ENCODE results near the gene AP3D1. TPM values are rescaled to one million over a fixed set of nuclear protein-coding genes. Genes with fewer than 3 reads are reported as not detected.

AP3D1 gene
- total RNA-seq, 1 donor from 2014 or later = 109 TPM

- Mint-ChIP-seq H3K27ac (peak overlapping the region; percentile 92), H3K4me1 (peaks cover 82% of the 10 kb centered on the region), H3K4me3 (peak overlapping the region; percentile 84), H3K27me3 (no peaks in the 10 kb centered on the region), H3K36me3 (ENCODE audit: low read depth) (peaks cover 7% of the 10 kb centered on the region), H3K9me3 (no peaks in the 10 kb centered on the region)
- TF ChIP-seq CTCF (IDR thresholded peaks at IDR 0.05) = no peak
- ATAC-seq (ENCODE audit: low read depth) = peak; percentile 48
- intact Hi-C loops (cut with micrococcal nuclease) = loop anchor here (2.0 to 5.0 kb wide), 5 partner anchors 71 to 454 kb away; partner anchors contain the start of genes GADD45B, IZUMO4 and MOB3A
- peak; percentile 76 for DNase-seq
- ChIA-PET CTCF (no interaction called here), POLR2A (interaction anchor here (0.6 to 3.4 kb wide), 19 partner anchors 10 to 308 kb away, joined by 3 to 37 read pairs (median 5); partner anchors contain the start of genes AP3D1, GADD45B, PLEKHJ1 and TIMM13)
Observed at GRCh38 chr19:2167896-2168618, 16.7 kb upstream of the AP3D1 start.

DNA sequence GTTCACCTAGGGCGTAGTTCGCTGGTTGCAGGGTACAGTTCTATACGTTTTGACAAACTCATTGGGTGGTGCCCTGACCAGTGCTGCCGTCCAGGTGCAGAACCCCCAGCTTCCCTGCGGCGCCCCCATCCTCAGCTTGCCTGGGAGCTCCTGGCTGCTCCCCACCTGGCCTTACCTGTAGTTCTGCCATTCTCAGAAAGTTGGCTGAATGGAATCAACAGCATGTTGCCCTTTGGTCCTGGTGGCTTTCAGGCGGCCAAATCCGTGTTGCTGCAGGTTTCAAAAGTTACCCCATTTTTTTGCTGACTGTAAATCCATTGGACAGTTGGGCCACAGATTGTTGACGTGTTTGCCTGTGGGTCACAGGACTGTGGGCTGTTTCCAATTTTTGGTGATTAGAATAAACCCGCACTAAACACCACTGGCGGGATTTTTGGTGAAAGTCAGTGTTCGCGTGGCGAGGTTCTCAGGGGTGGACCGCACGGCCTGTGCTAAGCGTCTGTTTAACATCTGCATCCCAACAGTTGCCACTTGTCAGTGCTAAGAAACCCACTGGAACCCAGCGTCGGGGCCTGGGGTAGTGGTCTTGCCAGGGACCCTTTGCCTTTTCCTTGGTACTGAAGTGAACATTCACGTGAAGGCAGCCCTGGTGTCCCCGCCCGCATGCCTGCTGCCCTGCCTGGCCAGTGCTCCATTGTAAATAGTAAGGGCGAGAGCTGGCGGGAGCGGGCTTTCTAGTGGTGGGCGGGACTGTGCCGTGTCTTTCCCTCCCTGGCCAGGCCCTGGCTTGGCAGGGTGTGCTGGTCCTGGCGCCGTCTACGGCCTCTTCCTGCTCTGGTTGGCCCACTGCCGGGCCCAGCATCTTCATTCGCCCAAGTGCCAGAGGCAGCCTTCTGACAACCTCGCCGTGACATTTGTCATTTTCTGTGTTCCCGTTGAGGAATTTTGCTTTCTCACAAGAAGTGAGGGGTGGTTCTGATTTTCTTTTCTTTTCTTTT, 15.7 kb upstream of the AP3D1 start:
- peaks cover 4% of the 10 kb centered on the region for H3K36me3 Mint-ChIP-seq (ENCODE audit: low read depth)

GRCh38 chr19:2164020-2164998, 12.9 kb upstream of the AP3D1 start:
- CTCF ChIA-PET = no interaction called here
- ATAC-seq (ENCODE audit: low read depth) = peak; percentile 14
- H3K4me1 Mint-ChIP-seq = peaks cover 48% of the 10 kb centered on the region

More for the DNA sequence above, 15.7 kb upstream of the AP3D1 start:
- H3K9me3 Mint-ChIP-seq = no peaks in the 10 kb centered on the region
- peak overlapping the region; percentile 92 for H3K27ac Mint-ChIP-seq
- no peaks in the 10 kb centered on the region for H3K27me3 Mint-ChIP-seq
- TF ChIP-seq CTCF (IDR thresholded peaks at IDR 0.05) = no peak
- no peak for ATAC-seq (ENCODE audit: low read depth)
- CTCF ChIA-PET = no interaction called here
- DNase-seq = no peak
- intact Hi-C loops (cut with micrococcal nuclease) = loop anchor here (5.0 kb wide), 4 partner anchors 80 to 455 kb away; partner anchors contain the start of gene GADD45B
- peak overlapping the region; percentile 84 for H3K4me3 Mint-ChIP-seq
- peaks cover 75% of the 10 kb centered on the region for H3K4me1 Mint-ChIP-seq
- POLR2A ChIA-PET = interaction anchor here (0.6 to 3.4 kb wide), 12 partner anchors 9 to 298 kb away, joined by 3 to 37 read pairs (median 8); partner anchors contain the start of genes AP3D1 and PLEKHJ1

DNA sequence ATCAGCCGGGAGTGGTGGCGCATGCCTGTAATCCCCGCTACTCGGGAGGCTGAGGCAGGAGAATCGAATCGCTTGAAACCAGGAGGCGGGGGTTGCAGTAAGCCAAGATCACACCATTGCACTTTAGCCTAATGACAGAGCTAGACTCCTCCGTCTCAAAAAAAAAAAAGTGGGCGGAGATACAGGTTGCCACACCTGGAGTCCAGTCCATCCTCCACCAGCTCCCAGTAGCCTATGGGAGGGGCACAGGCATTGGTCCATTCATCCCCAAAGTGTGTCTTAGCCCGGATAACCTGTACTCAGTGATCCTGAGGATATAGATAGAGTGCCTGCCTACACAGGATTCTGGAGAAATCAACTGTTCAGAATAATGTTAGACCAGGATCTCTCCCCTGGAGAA, 9.0 kb upstream of the AP3D1 start:
- intact Hi-C loops (cut with micrococcal nuclease) = no loop called here
- POLR2A ChIA-PET = no interaction called here

More at GRCh38 chr19:2164020-2164998, 12.9 kb upstream of the AP3D1 start:
- TF ChIP-seq CTCF (IDR thresholded peaks at IDR 0.05) = no peak
- Mint-ChIP-seq H3K4me3 (peak overlapping the region; percentile 95), H3K36me3 (ENCODE audit: low read depth) (peaks cover 4% of the 10 kb centered on the region), H3K9me3 (no peaks in the 10 kb centered on the region), H3K27ac (peak overlapping the region; percentile 80), H3K27me3 (no peaks in the 10 kb centered on the region)
- POLR2A ChIA-PET = interaction anchor here (0.6 to 1.2 kb wide), 8 partner anchors 7 to 312 kb away, joined by 3 to 8 read pairs (median 4); partner anchors contain the start of genes GADD45B and LSM7
- no peak for DNase-seq
- intact Hi-C loops (cut with micrococcal nuclease) = no loop called here

More for the DNA sequence above, 9.0 kb upstream of the AP3D1 start:
- TF ChIP-seq CTCF (IDR thresholded peaks at IDR 0.05) = no peak
- CTCF ChIA-PET = no interaction called here
- Mint-ChIP-seq H3K36me3 (ENCODE audit: low read depth) (peaks cover 4% of the 10 kb centered on the region), H3K4me1 (peaks cover 14% of the 10 kb centered on the region), H3K27me3 (no peaks in the 10 kb centered on the region), H3K4me3 (no peak overlapping the region), H3K9me3 (no peaks in the 10 kb centered on the region), H3K27ac (no peak overlapping the region)
- DNase-seq = no peak
- no peak for ATAC-seq (ENCODE audit: low read depth)
